ENCODE results near the gene TMEM117.
"Not testable (repeated sequence)": the region's sequence is repeated elsewhere in the genome, so short reads cannot be mapped to it uniquely, and the experiment has no call there.

The TMEM117 gene

GRCh38 chr12:44314007-44314500 lies 478.2 kb downstream of the TMEM117 start:
- peak; percentile 4 for DNase-seq

GRCh38 chr12:44317651-44318126 lies 481.8 kb downstream of the TMEM117 start:
- DNase-seq: peak; percentile 28

GRCh38 chr12:44331269-44331668 lies 495.4 kb downstream of the TMEM117 start:
- no peak for DNase-seq

- no peak for DNase-seq
These were observed 498.5 kb downstream of the TMEM117 start for GRCh38 chr12:44334347-44334746.

- no peak for DNase-seq
These were observed 499.1 kb downstream of the TMEM117 start for GRCh38 chr12:44335030-44335429.

GRCh38 chr12:44336577-44336976 lies 500.7 kb downstream of the TMEM117 start:
- DNase-seq: no peak

- DNase-seq: no peak
These were observed 506.5 kb downstream of the TMEM117 start for GRCh38 chr12:44342371-44342770.

- no peak for DNase-seq
These were observed 511.3 kb downstream of the TMEM117 start for GRCh38 chr12:44347145-44347544.

GRCh38 chr12:44357494-44357893 lies 521.6 kb downstream of the TMEM117 start:
- DNase-seq: no peak

GRCh38 chr12:44358636-44359035 lies 522.8 kb downstream of the TMEM117 start:
- DNase-seq: no peak

- no peak for DNase-seq
These were observed 527.1 kb downstream of the TMEM117 start for GRCh38 chr12:44362947-44363346.

GRCh38 chr12:44367136-44367535 lies 531.3 kb downstream of the TMEM117 start:
- no peak for DNase-seq

- DNase-seq: no peak
These were observed 532.0 kb downstream of the TMEM117 start for GRCh38 chr12:44367916-44368315.

- no peak for DNase-seq
These were observed 534.1 kb downstream of the TMEM117 start for GRCh38 chr12:44369998-44370397.

GRCh38 chr12:44370982-44371381 lies 535.1 kb downstream of the TMEM117 start:
- no peak for DNase-seq

- peak; percentile 27 for DNase-seq
These were observed 536.4 kb downstream of the TMEM117 start for GRCh38 chr12:44372259-44372658.

- DNase-seq: no peak
These were observed 539.8 kb downstream of the TMEM117 start for GRCh38 chr12:44375694-44376093.

GRCh38 chr12:44377443-44378187 lies 541.7 kb downstream of the TMEM117 start:
- DNase-seq: no peak

GRCh38 chr12:44379113-44379512 lies 543.2 kb downstream of the TMEM117 start:
- DNase-seq: not testable (repeated sequence)

GRCh38 chr12:44379831-44380230 lies 544.0 kb downstream of the TMEM117 start:
- no peak for DNase-seq

GRCh38 chr12:44380861-44381260 lies 545.0 kb downstream of the TMEM117 start:
- DNase-seq: no peak

- no peak for DNase-seq
These were observed 545.5 kb downstream of the TMEM117 start for GRCh38 chr12:44381341-44381740.

GRCh38 chr12:44384136-44384535 lies 548.3 kb downstream of the TMEM117 start:
- DNase-seq: no peak

- DNase-seq: no peak
These were observed 550.1 kb downstream of the TMEM117 start for GRCh38 chr12:44385964-44386363.
